HCT116 (cell line): ENCODE data around the gene DGKB. TPM values are rescaled to one million over a fixed set of nuclear protein-coding genes. Genes with fewer than 3 reads are reported as not detected.

Source experiments
- ATAC-seq: fragments of 200-7000 bp; cut with Tn5 transposase; 2 replicates; pipeline ENCODE4 v1.9.1; 2020; ENCODE audit warnings: mild to moderate bottlenecking, moderate library complexity
- BruUV-seq: library from RNA; stranded (reverse); fragments of 400-500 nt; replicated peaks from 2 replicates; lab custom pipeline; 2021; lab: Mats Ljungman, UMichigan
- CTCF ChIA-PET: fragments of 300-600 bp; sonication (Branson Sonifier 250); formaldehyde crosslinking; loops from one replicate; lab custom pipeline; 2021; ENCODE audit warnings: antibody characterized with exemption; lab: Charles Lee
- POLR2A ChIA-PET: fragments of 300-600, 350-600 bp; sonication (Branson Sonifier 250); formaldehyde crosslinking; loops from one replicate; lab custom pipeline; 2021; ENCODE audit warnings: antibody characterized with exemption; lab: Charles Lee
- RAD21 ChIA-PET, 2 experiments: fragments of 300-600 bp; sonication (Branson Sonifier 250); formaldehyde crosslinking; loops; one replicate each; lab custom pipeline; 2023; ENCODE audit warnings: low total read pairs in 2 of 2; ENCODE audit not compliant: uncharacterized antibody in 2 of 2, unreplicated experiment in 2 of 2, low non-redundant PET in 1 of 2; lab: Charles Lee
- DNase-seq: peaks from one replicate; pipeline ENCODE4 v3.0.0-alpha.2; 2010; ENCODE audit warnings: low read depth, low spot score
- H2AFZ ChIP-seq: fragments of 200-600 bp; shearing (Covaris generic), sonication (generic); 2 replicates; pipeline ENCODE4 v1.6.1; 2017; ENCODE audit warnings: low read depth, mixed run types, mixed read lengths, antibody characterized with exemption, low read length; ENCODE audit not compliant: poor library complexity, severe bottlenecking
- H3K27ac ChIP-seq: 2 replicates; pipeline ENCODE4 v1.5.1; 2012; ENCODE audit warnings: low read depth, low read length
- H3K27me3 ChIP-seq: fragments of 200-600 bp; sonication (generic); 2 replicates; pipeline ENCODE4 v1.6.1; 2016; ENCODE audit warnings: mixed run types, low read length, mixed read lengths; ENCODE audit not compliant: insufficient read depth
- H3K36me3 ChIP-seq, 2 experiments: fragments of 200-500 bp in 1 of 2; fragments of 200-600 bp in 1 of 2; sonication (Bioruptor generic) in 1 of 2; sonication (generic) in 1 of 2; 2 replicates each; pipeline versions ENCODE4 v1.5.1 to v1.6.1; 2014 to 2016; ENCODE audit warnings: low read length in 2 of 2, inconsistent platforms in 1 of 2, mixed read lengths in 1 of 2, mixed run types in 1 of 2; ENCODE audit not compliant: insufficient read depth in 2 of 2, control insufficient read depth in 1 of 2
- H3K4me1 ChIP-seq, 2 experiments: fragments of 200-600 bp in 1 of 2; sonication (generic) in 1 of 2; 2 replicates each; pipeline versions ENCODE4 v1.5.1 to v1.6.1; 2012 to 2017; ENCODE audit warnings: low read length in 2 of 2, inconsistent platforms in 1 of 2, mild to moderate bottlenecking in 1 of 2, mixed read lengths in 1 of 2, mixed run types in 1 of 2, moderate library complexity in 1 of 2; ENCODE audit not compliant: insufficient read depth in 2 of 2, control insufficient read depth in 1 of 2
- H3K4me2 ChIP-seq: fragments of 200-600 bp; sonication (generic); 2 replicates; pipeline ENCODE4 v1.6.1; 2017; ENCODE audit warnings: mixed run types, low read length, mixed read lengths
- H3K4me3 ChIP-seq, 2 experiments: fragments of 200-600 bp in 1 of 2; sonication (generic) in 1 of 2; replicated peaks in 1 of 2; 2 replicates each; pipeline ENCODE4 v1.5.1; 2011 to 2016; ENCODE audit warnings: low read length in 2 of 2, control low read depth in 1 of 2, low read depth in 1 of 2, mild to moderate bottlenecking in 1 of 2, mixed read lengths in 1 of 2, mixed run types in 1 of 2
- H3K79me2 ChIP-seq: fragments of 200-600 bp; sonication (generic); 2 replicates; pipeline ENCODE4 v1.6.1; 2017; ENCODE audit warnings: mild to moderate bottlenecking, mixed run types, low read length, moderate library complexity, mixed read lengths; ENCODE audit not compliant: insufficient read depth
- H3K9ac ChIP-seq: fragments of 200-600 bp; sonication (generic); 2 replicates; pipeline ENCODE4 v1.6.1; 2016; ENCODE audit warnings: low read length, mixed read lengths
- H3K9me2 ChIP-seq: fragments of 200-600 bp; sonication (generic), shearing (Covaris generic); 2 replicates; pipeline ENCODE4 v1.6.1; 2017; ENCODE audit warnings: mixed run types, mild to moderate bottlenecking, moderate library complexity; ENCODE audit not compliant: insufficient read depth
- H3K9me3 ChIP-seq, 2 experiments: fragments of 200-500 bp in 1 of 2; fragments of 200-600 bp in 1 of 2; sonication (Bioruptor generic) in 1 of 2; sonication (generic) in 1 of 2; 2 replicates each; pipeline ENCODE4 v1.6.1; 2014 to 2017; ENCODE audit warnings: low read length in 2 of 2, mixed read lengths in 2 of 2, inconsistent platforms in 1 of 2, low read depth in 1 of 2, mild to moderate bottlenecking in 1 of 2, mixed run types in 1 of 2, moderate library complexity in 1 of 2; ENCODE audit not compliant: control insufficient read depth in 1 of 2, insufficient read depth in 1 of 2
- H4K20me1 ChIP-seq: fragments of 200-600 bp; sonication (generic), shearing (Covaris generic); 2 replicates; pipeline ENCODE4 v1.6.1; 2017; ENCODE audit warnings: mixed run types, mild to moderate bottlenecking, moderate library complexity; ENCODE audit not compliant: insufficient read depth
- CBX3 ChIP-seq: IDR thresholded peaks from 2 replicates; pipeline ENCODE4 v1.6.1; 2012; ENCODE audit warnings: low read depth
- CEBPB ChIP-seq: IDR thresholded peaks from 2 replicates; pipeline ENCODE4 v1.6.1; 2012; ENCODE audit warnings: low read depth
- EZH2 ChIP-seq: fragments of 200-600 bp; sonication (generic); IDR thresholded peaks from 2 replicates; pipeline ENCODE4 v1.6.1; 2017; ENCODE audit warnings: antibody characterized with exemption, mixed run types
- RAD21 ChIP-seq: IDR thresholded peaks from 2 replicates; pipeline ENCODE4 v1.6.1; 2012; ENCODE audit warnings: low read depth, mild to moderate bottlenecking
- SP1 ChIP-seq: IDR thresholded peaks from 2 replicates; pipeline ENCODE4 v1.6.1; 2012; ENCODE audit warnings: low read depth
- SRF ChIP-seq: IDR thresholded peaks from 2 replicates; pipeline ENCODE4 v1.6.1; 2012; ENCODE audit warnings: low read depth
- TCF7L2 ChIP-seq: IDR thresholded peaks from 2 replicates; pipeline ENCODE4 v1.7.0; 2011; ENCODE audit warnings: borderline replicate concordance, inconsistent platforms; ENCODE audit not compliant: insufficient read depth, insufficient read length; ENCODE audit errors: extremely low read depth
- ZNF274 ChIP-seq: fragments of 200-500 bp; sonication (Bioruptor generic); IDR thresholded peaks from 2 replicates; pipeline ENCODE4 v1.6.1; 2014; ENCODE audit warnings: mild to moderate bottlenecking, low read depth, low read length, inconsistent platforms
- intact Hi-C: fragments of 100-400 bp; cut with micrococcal nuclease; formaldehyde crosslinking; loops from 2 replicates; pipeline ENCODE4 v1.10.0; 2022
- total RNA-seq: library from RNA; stranded (reverse); gene quantifications from one replicate; pipeline ENCODE4 v1.2.1, GENCODE V29; 2021; ENCODE audit not compliant: unreplicated experiment
- TF ChIP-seq, protein P1 (sequence below): IDR thresholded peaks from 2 replicates; pipeline ENCODE4 v1.6.1; 2011; ENCODE audit warnings: mild to moderate bottlenecking, low read length, moderate library complexity; ENCODE audit not compliant: insufficient replicate concordance; ENCODE audit errors: extremely low read depth
- TF ChIP-seq, protein P2 (sequence below): IDR thresholded peaks from 2 replicates; pipeline ENCODE4 v1.6.1; 2012
- TF ChIP-seq, protein P3 (sequence below): IDR thresholded peaks from 2 replicates; pipeline ENCODE4 v1.6.1; 2012

DGKB gene
- total RNA-seq, 1 experiment from 2014 or later: 0.05 TPM

DNA sequence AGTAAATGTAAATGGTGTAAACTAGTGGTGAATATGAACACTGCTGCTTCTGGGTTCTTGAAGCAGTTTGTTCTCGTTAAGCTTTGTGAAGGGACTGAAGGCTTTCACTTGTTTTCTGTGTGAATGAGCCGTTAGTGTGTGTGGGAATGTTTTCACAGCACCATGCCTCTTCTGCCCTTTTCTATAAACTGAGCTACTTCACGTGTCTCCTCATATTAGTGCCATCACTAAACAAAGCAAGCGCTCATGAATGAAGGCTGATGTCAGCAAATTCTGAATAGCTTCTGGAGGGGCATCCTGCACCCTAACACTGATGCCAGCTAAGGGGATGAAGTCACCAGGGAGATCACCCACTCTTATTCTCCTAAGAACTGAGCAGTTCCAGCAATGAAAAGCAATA lies 707.5 kb downstream of the DGKB start:
- no peaks in the 10 kb centered on the region for H3K36me3 ChIP-seq
- H4K20me1 ChIP-seq: no peaks in the 10 kb centered on the region
- H3K9me3 ChIP-seq: no peaks in the 10 kb centered on the region
- no TSS peak for BruUV-seq
- H3K4me3 ChIP-seq: no peak overlapping the region
- peaks cover 0 to 11% of the 10 kb centered on the region in 2 experiments; a peak in 2 of 4 replicates for H3K4me1 ChIP-seq
- H3K79me2 ChIP-seq: no peaks in the 10 kb centered on the region
- intact Hi-C loops: no loop called here
- H3K9ac ChIP-seq: no peak overlapping the region
- no peaks in the 10 kb centered on the region for H3K27me3 ChIP-seq
- no peak for TF ChIP-seq EZH2
- TF ChIP-seq, protein P1, sequence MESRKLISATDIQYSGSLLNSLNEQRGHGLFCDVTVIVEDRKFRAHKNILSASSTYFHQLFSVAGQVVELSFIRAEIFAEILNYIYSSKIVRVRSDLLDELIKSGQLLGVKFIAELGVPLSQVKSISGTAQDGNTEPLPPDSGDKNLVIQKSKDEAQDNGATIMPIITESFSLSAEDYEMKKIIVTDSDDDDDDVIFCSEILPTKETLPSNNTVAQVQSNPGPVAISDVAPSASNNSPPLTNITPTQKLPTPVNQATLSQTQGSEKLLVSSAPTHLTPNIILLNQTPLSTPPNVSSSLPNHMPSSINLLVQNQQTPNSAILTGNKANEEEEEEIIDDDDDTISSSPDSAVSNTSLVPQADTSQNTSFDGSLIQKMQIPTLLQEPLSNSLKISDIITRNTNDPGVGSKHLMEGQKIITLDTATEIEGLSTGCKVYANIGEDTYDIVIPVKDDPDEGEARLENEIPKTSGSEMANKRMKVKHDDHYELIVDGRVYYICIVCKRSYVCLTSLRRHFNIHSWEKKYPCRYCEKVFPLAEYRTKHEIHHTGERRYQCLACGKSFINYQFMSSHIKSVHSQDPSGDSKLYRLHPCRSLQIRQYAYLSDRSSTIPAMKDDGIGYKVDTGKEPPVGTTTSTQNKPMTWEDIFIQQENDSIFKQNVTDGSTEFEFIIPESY: no peak
- TF ChIP-seq CEBPB: no peak
- TF ChIP-seq, protein P2, sequence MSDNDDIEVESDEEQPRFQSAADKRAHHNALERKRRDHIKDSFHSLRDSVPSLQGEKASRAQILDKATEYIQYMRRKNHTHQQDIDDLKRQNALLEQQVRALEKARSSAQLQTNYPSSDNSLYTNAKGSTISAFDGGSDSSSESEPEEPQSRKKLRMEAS: no peak
- TF ChIP-seq SP1: no peak
- no peak for TF ChIP-seq RAD21
- TF ChIP-seq, protein P3, sequence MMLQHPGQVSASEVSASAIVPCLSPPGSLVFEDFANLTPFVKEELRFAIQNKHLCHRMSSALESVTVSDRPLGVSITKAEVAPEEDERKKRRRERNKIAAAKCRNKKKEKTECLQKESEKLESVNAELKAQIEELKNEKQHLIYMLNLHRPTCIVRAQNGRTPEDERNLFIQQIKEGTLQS: no peak
- no peak for TF ChIP-seq SRF
- no peak for TF ChIP-seq CBX3
- TF ChIP-seq ZNF274: no peak
- TF ChIP-seq TCF7L2: no peak
- ChIA-PET RAD21 (no interaction called here), POLR2A (no interaction called here), CTCF (no interaction called here)
- no peak overlapping the region for H2AFZ ChIP-seq
- no peak overlapping the region for H3K27ac ChIP-seq
- H3K9me2 ChIP-seq: no peaks in the 10 kb centered on the region
- DNase-seq (no peak), ATAC-seq (no peak)
- no peak overlapping the region for H3K4me2 ChIP-seq
